VCaP (cell line): ENCODE results near the gene DES.

Experiments
- H3K27ac ChIP-seq: fragments of 450-650 bp; 2 replicates; pipeline ENCODE4 v1.5.1; 2017
- CTCF ChIP-seq: fragments of 450-650 bp; conservative IDR thresholded peaks from 2 replicates; pipeline ENCODE4 v1.5.1; 2017; ENCODE audit warnings: mild to moderate bottlenecking, moderate library complexity

The DES gene

GRCh38 chr2:219453671-219454590 lies 35.8 kb downstream of the DES start:
- no peak overlapping the region for H3K27ac ChIP-seq
- TF ChIP-seq CTCF, result no peak

DNA sequence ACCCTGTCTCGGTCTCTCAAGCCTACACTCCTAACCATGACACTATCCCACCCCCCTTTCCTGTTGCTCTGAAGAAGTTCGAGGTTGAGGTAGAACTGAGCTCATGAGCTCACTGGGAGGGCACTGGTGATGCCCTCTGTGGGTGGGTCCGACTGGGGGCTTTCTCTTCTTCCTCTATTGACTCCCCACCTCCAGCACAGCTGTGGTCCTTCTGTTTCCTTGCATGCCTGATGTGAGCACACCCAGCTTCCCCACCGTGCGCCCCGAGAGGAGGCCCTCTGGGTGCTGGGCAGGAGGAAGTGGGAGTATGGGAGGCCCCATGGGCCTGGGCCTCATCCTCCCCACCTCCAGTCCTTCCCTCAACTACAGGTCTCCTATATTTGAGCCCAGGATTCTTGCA lies 37.4 kb downstream of the DES start:
- no peak for TF ChIP-seq CTCF
- no peak overlapping the region for H3K27ac ChIP-seq

- no peak for TF ChIP-seq CTCF
- no peak overlapping the region for H3K27ac ChIP-seq
These were observed 39.7 kb downstream of the DES start for GRCh38 chr2:219457784-219458369.

DNA sequence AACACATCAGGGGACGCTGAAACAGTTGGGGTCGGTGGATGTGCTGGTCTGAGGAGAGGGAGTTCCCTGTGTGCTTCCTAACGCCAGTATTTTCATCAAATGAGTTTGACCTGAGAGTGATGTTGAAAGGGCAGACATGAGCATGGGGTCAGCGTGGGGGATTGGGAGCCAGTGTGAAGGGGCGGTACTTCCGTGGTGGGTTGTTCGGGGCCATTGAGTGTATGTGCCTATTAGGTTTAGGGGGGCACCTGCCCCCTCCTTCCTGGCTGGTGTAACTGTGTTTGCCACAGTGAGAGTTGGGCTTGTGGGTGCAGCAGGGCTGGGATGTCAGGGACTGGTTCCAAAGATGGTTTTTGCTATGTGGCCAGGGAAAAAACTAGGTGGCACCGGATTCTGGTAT lies 40.8 kb downstream of the DES start:
- TF ChIP-seq CTCF, result no peak
- H3K27ac ChIP-seq, result no peak overlapping the region

- no peak overlapping the region for H3K27ac ChIP-seq
These were observed 41.5 kb downstream of the DES start for GRCh38 chr2:219459460-219460311.

GRCh38 chr2:219460424-219460926 lies 42.3 kb downstream of the DES start:
- no peak overlapping the region for H3K27ac ChIP-seq
- no peak for TF ChIP-seq CTCF

More at GRCh38 chr2:219459460-219460311, 41.5 kb downstream of the DES start:
- TF ChIP-seq CTCF, result peak; percentile 85
